Caki2 (cell line): ENCODE measurements around the gene S100A10. TPM values are rescaled to one million over a fixed set of nuclear protein-coding genes. Genes with fewer than 3 reads are reported as not detected.

Source experiments
- total RNA-seq: library from RNA; depleted of rRNA; stranded (reverse); fragments of >200 nt; shearing (Covaris generic); gene quantifications from 2 replicates; pipeline ENCODE4 v1.2.3, GENCODE V29; 2014; ENCODE audit warnings: low replicate concordance; rRNA removed

The S100A10 gene
- total RNA-seq, 1 experiment from 2014 or later, result 456 TPM

Other genes with a start within 250 kb of the S100A10 start
- gene MRPL9, start 230.4 kb downstream of the S100A10 start, total RNA-seq, result 145 and 162 TPM in 2 replicates
- 5.6 and 9.1 TPM in 2 replicates for gene TDRKH, start 203.4 kb downstream of the S100A10 start, total RNA-seq
- not detected in 2 replicates for gene LINGO4, start 188.4 kb downstream of the S100A10 start, total RNA-seq
- 0.24 and 3.3 TPM in 2 replicates for gene RORC, start 162.1 kb downstream of the S100A10 start, total RNA-seq
- not detected in 2 replicates for gene C2CD4D, start 154.0 kb downstream of the S100A10 start, total RNA-seq
- gene THEM5, start 140.1 kb downstream of the S100A10 start, total RNA-seq, result not detected in 2 replicates
- gene THEM4, start 84.3 kb downstream of the S100A10 start, total RNA-seq, result 17.8 and 18.4 TPM in 2 replicates
- 309 and 455 TPM in 2 replicates for gene S100A11, start 43.1 kb upstream of the S100A10 start, total RNA-seq
- not detected in 2 replicates for gene TCHHL1, start 95.2 kb upstream of the S100A10 start, total RNA-seq
- not detected in 2 replicates for gene TCHH, start 121.6 kb upstream of the S100A10 start, total RNA-seq
- not detected in 2 replicates for gene RPTN, start 165.4 kb upstream of the S100A10 start, total RNA-seq
- gene HRNR, start 230.3 kb upstream of the S100A10 start, total RNA-seq, result not detected in 2 replicates